ENCODE measurements around the gene C4orf50.

- TF ChIP-seq MAZ (IDR thresholded peaks at IDR 0.05; ENCODE audit: borderline replicate concordance, low read depth, low read length) = no peak
- TF ChIP-seq CTCF (conservative IDR thresholded peaks at IDR 0.05; ENCODE audit: low read depth, low read length) = no peak
- TF ChIP-seq RAD21 (IDR thresholded peaks at IDR 0.05; ENCODE audit: low read length) = no peak
- no peak for TF ChIP-seq CEBPB (IDR thresholded peaks at IDR 0.05; ENCODE audit: low read depth, low read length)
- TF ChIP-seq RCOR1 (IDR thresholded peaks at IDR 0.05; ENCODE audit: insufficient replicate concordance, low read length) = no peak
- TF ChIP-seq POLR2A (IDR thresholded peaks at IDR 0.05; ENCODE audit: low read depth, low read length) = no peak
- no peak for TF ChIP-seq USF2 (IDR thresholded peaks at IDR 0.05; ENCODE audit: low read depth, low read length)
- TF ChIP-seq MAFK (IDR thresholded peaks at IDR 0.05; ENCODE audit: low read depth, low read length) = no peak
- TF ChIP-seq SMC3 (IDR thresholded peaks at IDR 0.05; ENCODE audit: low read depth, low read length) = no peak
- TF ChIP-seq RFX5 (IDR thresholded peaks at IDR 0.05; ENCODE audit: low read depth, low read length) = no peak
- no peak for TF ChIP-seq BHLHE40 (IDR thresholded peaks at IDR 0.05; ENCODE audit: low read depth, low read length)
- no peak for TF ChIP-seq ELK1 (IDR thresholded peaks at IDR 0.05; ENCODE audit: borderline replicate concordance, low read depth, low read length)
- TF ChIP-seq MXI1 (IDR thresholded peaks at IDR 0.05; ENCODE audit: borderline replicate concordance, low read depth, low read length) = no peak
Observed at GRCh38 chr4:5893004-5893580, 125.1 kb downstream of the C4orf50 start, which contains the start of gene CRMP1.

Measured in IMR-90 (cell line).